DMS 273 (cell line): ENCODE measurements around the gene PEX1.
A peak's percentile ranks its signal among the peaks of the same experiment; 100 is the strongest.
"Not testable (repeated sequence)": the region's sequence is repeated elsewhere in the genome, so short reads cannot be mapped to it uniquely, and the experiment has no call there.

ENCODE experiments used
- DNase-seq: peaks from one replicate; lab custom pipeline; 2025; ENCODE audit not compliant: unreplicated experiment; lab: John Stamatoyannopoulos, UW

Gene PEX1

DNA sequence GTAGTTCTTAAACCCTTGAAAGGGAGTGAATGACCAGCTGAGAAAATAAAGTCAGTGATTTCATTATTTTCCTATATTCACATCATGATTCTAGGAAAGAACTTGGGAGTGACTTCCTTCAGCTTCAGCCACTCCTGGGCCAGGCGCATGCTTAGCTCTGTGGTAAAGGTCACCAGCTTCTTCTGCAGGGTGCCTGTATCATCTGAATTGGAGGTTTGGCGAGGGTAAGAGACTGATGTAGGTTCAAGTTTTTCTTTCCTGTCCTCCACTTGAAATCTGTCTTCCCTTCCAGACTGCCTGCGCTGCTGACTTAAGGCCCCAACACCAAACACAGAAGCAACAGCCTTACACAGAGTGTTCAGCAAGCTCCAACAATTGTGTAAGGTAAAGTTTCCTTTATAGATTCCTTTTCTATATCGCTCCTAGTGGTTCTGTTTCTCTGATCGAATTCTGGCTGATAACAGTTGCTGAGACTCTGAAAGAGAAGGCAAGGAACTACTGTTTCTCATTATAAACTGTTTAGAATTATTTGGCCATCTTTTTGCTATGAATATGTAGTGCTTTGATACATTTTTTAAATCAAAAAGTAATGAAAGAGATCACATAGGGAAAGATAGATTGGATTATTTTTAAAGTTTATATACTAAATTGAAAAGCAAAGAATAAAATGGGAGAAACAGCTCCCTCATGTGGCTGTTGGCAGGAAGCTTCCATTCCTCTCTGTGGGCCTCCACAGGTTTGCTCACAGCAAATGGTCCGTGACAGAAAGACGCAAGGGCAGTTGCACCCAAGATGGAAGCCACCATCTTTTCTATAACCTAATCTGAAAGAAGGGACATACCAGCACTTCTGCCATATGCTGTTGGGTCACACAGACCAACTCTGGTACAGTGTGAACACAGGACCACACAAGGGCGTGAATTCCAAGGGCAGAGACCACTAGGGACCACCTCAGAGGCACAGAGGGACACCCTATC lies 67.0 kb downstream of the PEX1 start:
- DNase-seq = peak; percentile 81

GRCh38 chr7:92460510-92460909 lies 67.8 kb downstream of the PEX1 start:
- no peak for DNase-seq

GRCh38 chr7:92460109-92460508 lies 68.2 kb downstream of the PEX1 start:
- no peak for DNase-seq

- DNase-seq = no peak
Measured at GRCh38 chr7:92456236-92456635, 72.1 kb downstream of the PEX1 start.

GRCh38 chr7:92451645-92452044 lies 76.7 kb downstream of the PEX1 start:
- no peak for DNase-seq

DNA sequence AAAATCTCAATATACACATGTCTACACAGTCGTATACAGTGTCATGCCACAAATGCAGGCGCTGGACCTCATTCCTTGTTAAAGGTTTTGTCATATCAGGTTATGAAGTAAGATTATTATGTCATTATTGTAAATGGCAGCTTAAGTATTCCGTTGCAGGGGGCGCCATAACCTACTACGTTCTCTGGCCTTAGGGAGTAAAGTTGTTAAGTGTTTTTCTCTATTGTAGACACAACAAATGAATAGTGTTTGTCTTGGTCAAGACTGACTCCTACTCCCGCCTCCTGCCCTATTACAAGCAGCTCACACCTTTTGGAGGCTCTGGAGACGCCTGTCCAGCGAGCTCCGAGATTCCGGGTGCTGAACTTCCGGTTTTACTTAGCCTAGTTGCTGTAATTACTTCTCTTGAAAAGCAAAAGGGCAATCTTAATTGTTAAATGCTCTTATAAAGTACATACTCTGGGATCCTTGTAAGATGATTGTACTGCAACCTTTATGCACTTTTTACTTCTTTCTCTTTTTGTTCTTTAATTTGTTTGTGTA lies 80.0 kb downstream of the PEX1 start:
- DNase-seq = peak; percentile 80

GRCh38 chr7:92447345-92448204 lies 80.7 kb downstream of the PEX1 start, which contains the start of gene GATAD1:
Gene GATAD1, plus strand, starts transcription at chr7:92447482. Its CDS starts 248 bp downstream, at chr7:92447730.
- peak; percentile 96 for DNase-seq

DNA sequence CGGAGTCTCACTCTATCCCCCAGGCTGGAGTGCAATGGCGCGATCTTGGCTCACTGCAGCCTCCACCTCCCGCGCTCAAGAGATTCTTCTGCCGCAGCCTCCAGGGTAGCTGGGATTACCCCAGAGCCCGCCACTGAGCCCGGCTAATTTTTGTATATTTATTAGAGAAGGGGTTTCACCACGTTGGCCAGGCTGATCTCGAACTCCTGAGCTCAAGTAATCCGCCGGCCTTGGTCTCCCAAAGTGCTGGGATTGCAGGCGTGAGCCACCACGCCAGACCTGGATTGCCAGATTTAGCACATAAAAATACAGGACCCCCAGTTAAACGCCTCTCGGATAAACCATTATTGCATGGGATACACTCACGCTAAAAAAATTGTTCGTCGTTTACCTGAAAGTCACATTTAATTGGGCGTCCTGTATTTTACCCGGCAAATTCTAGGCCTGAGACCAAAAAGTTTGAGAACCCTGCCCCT lies 81.4 kb downstream of the PEX1 start:
- DNase-seq = no peak

- not testable (repeated sequence) for DNase-seq
Measured at GRCh38 chr7:92442720-92443119, 85.6 kb downstream of the PEX1 start.

GRCh38 chr7:92437956-92438491 lies 90.3 kb downstream of the PEX1 start:
- DNase-seq = no peak
